Pancreas (tissue), 10 donors: ENCODE measurements around the gene FASTKD3. TPM values are rescaled to one million over a fixed set of nuclear protein-coding genes. Genes with fewer than 3 reads are reported as not detected.

Source experiments
- ATAC-seq, 4 donors: fragments of 200-7000 bp; cut with Tn5 transposase; one replicate each; pipeline versions ENCODE4 v1.8.0 to v1.9.1; 2020; ENCODE audit warnings: mild to moderate bottlenecking in 4 of 4, moderate library complexity in 4 of 4
- DNase-seq, 6 donors: peaks; one replicate each; pipeline ENCODE4 v3.0.0-alpha.2; 2020
- FAIRE-seq: peaks from 2 replicates; lab custom pipeline; 2012; peaks lifted over from hg19 to GRCh38; lab: Jason Lieb, UNC
- H3K27ac ChIP-seq, 4 donors: fragments of 200-600 bp; sonication (generic); 1 replicate in 3 of 4; 2 replicates in 1 of 4; pipeline versions ENCODE4 v1.5.0 to v1.8.0; 2020
- H3K27me3 ChIP-seq, 4 donors: fragments of 200-600 bp; one replicate each; pipeline ENCODE4 v1.8.0; 2021
- H3K36me3 ChIP-seq, 3 donors: fragments of 200-600 bp; sonication (generic) in 1 of 3; one replicate each; pipeline versions ENCODE4 v1.5.0 to v1.8.0; 2020 to 2021
- H3K4me1 ChIP-seq, 3 donors: fragments of 200-600 bp; one replicate each; pipeline ENCODE4 v1.8.0; 2021
- H3K4me3 ChIP-seq, 4 donors: fragments of 200-600 bp; sonication (generic) in 2 of 4; one replicate each; pipeline versions ENCODE4 v1.5.0 to v1.8.0; 2020 to 2021
- H3K9me3 ChIP-seq, 4 donors: fragments of 200-600 bp; one replicate each; pipeline ENCODE4 v1.8.0; 2021
- CTCF ChIP-seq, 4 donors: fragments of 200-600 bp; sonication (generic) in 3 of 4; IDR thresholded peaks; one replicate each; pipeline versions ENCODE4 v1.5.0 to v1.8.0; 2021; ENCODE audit warnings: antibody characterized with exemption in 4 of 4
- WGBS, 2 donors: extraction: QIAGEN DNeasy Blood & Tissue Kit; methylation state at CpG; one replicate each; pipeline ENCODE4 v1.1.7; 2013; 5-methylcytosine and 5-hydroxymethylcytosine counted together
- intact Hi-C, 3 donors: fragments of 100-400 bp; cut with DNase I; formaldehyde crosslinking; loops; one replicate each; pipeline versions ENCODE4 v1.11.1 to v1.14.2; 2022
- polyA plus RNA-seq, 2 donors: library from polyadenylated mRNA; stranded (reverse); fragments of 200-250 nt; gene quantifications; one replicate each; pipeline ENCODE4 v1.2.3, GENCODE V29; 2013
- total RNA-seq, 6 donors: library from RNA; stranded (reverse); fragmentation: NEBNext Ultra II Directional in 4 of 6; extraction: Animal tissue kit (Norgen Biotek cat#: 25700) in 4 of 6; gene quantifications; one replicate each; pipeline versions ENCODE4 v1.2.1 to v1.2.4, GENCODE V29; 2021 to 2023
- donor health status: healthy with polysubstance abuse.
- donor health status: DM: no; HTN: no; CAD: no; lungs with moderate emphysema.
- donor health status: DM: no; HTN: no; CAD: no.
- donor health status: control.
- donor health status: control.
- donor health status: Bipolar disorder and iron deficiency.
- donor health status: DM: yes; HTN: yes; CAD: no.
- donor health status: DM: no; HTN: no; CAD: no.
- donor health status: DM: no; HTN: no; CAD: no.
- donor health status: DM: yes; HTN: yes; CAD: no.

The FASTKD3 gene
- total and polyA plus RNA-seq, 8 donors = 1.8 to 10.3 (median 3.3) TPM

GRCh38 chr5:7849681-7850394 lies 19.0 kb downstream of the FASTKD3 start:
- Histone ChIP-seq H3K9me3 (no peaks in the 10 kb centered on the region), H3K36me3 (no peaks in the 10 kb centered on the region), H3K27ac (no peak overlapping the region), H3K4me3 (peak overlapping the region in 3 of 4 donors; percentile 8 to 70 (median 58)), H3K27me3 (no peaks in the 10 kb centered on the region), H3K4me1 (peaks cover 11 to 14% (median 13%) of the 10 kb centered on the region in 3 donors)
- intact Hi-C loops = no loop called here
- ATAC-seq = peak in 1 of 4 donors; percentile 11
- TF ChIP-seq CTCF (IDR thresholded peaks at IDR 0.05) = no peak
- no peak for FAIRE-seq
- peak in 4 of 6 donors; percentile 16 to 88 (median 58) for DNase-seq
- 39 to 42% methylated on average over 44 of the region's 44 CpGs for WGBS, 2 donors

GRCh38 chr5:7848296-7848695 lies 20.5 kb downstream of the FASTKD3 start:
- FAIRE-seq (no peak), DNase-seq (no peak), ATAC-seq (no peak)
- H3K4me3 ChIP-seq = no peak overlapping the region
- H3K4me1 ChIP-seq = peaks cover 11 to 14% (median 13%) of the 10 kb centered on the region in 3 donors
- intact Hi-C loops = no loop called here
- H3K27me3 ChIP-seq = no peaks in the 10 kb centered on the region
- no peak overlapping the region for H3K27ac ChIP-seq
- H3K36me3 ChIP-seq = no peaks in the 10 kb centered on the region
- WGBS, 2 donors = 85 to 87% methylated on average over 2 of the region's 2 CpGs
- no peak for TF ChIP-seq CTCF (IDR thresholded peaks at IDR 0.05)
- H3K9me3 ChIP-seq = no peaks in the 10 kb centered on the region

- ATAC-seq (no peak), DNase-seq (peak in 1 of 6 donors; percentile 33), FAIRE-seq (no peak)
- peaks cover 0 to 4% (median 0%) of the 10 kb centered on the region in 3 donors for H3K4me1 ChIP-seq
- no peaks in the 10 kb centered on the region for H3K27me3 ChIP-seq
- H3K27ac ChIP-seq = no peak overlapping the region
- intact Hi-C loops = no loop called here
- no peaks in the 10 kb centered on the region for H3K36me3 ChIP-seq
- WGBS, 2 donors = 71 to 79% methylated on average over 5 of the region's 5 CpGs
- no peak overlapping the region for H3K4me3 ChIP-seq
- H3K9me3 ChIP-seq = no peaks in the 10 kb centered on the region
- TF ChIP-seq CTCF (IDR thresholded peaks at IDR 0.05) = no peak
Observed at GRCh38 chr5:7846327-7846726, 22.5 kb downstream of the FASTKD3 start.

- FAIRE-seq (no peak), DNase-seq (no peak), ATAC-seq (no peak)
- H3K27ac ChIP-seq = no peak overlapping the region
- H3K4me1 ChIP-seq = no peaks in the 10 kb centered on the region
- H3K36me3 ChIP-seq = no peaks in the 10 kb centered on the region
- H3K4me3 ChIP-seq = no peak overlapping the region
- H3K27me3 ChIP-seq = no peaks in the 10 kb centered on the region
- WGBS, 2 donors = 90 to 96% methylated on average over 7 of the region's 7 CpGs
- intact Hi-C loops = no loop called here
- H3K9me3 ChIP-seq = no peaks in the 10 kb centered on the region
- TF ChIP-seq CTCF (IDR thresholded peaks at IDR 0.05) = no peak
Observed at GRCh38 chr5:7845557-7845956, 23.3 kb downstream of the FASTKD3 start.

- H3K9me3 ChIP-seq = no peaks in the 10 kb centered on the region
- H3K4me3 ChIP-seq = no peak overlapping the region
- H3K27ac ChIP-seq = no peak overlapping the region
- H3K4me1 ChIP-seq = no peaks in the 10 kb centered on the region
- ATAC-seq (no peak), DNase-seq (no peak), FAIRE-seq (no peak)
- no peaks in the 10 kb centered on the region for H3K36me3 ChIP-seq
- no peaks in the 10 kb centered on the region for H3K27me3 ChIP-seq
- intact Hi-C loops = no loop called here
- no peak for TF ChIP-seq CTCF (IDR thresholded peaks at IDR 0.05)
Observed at GRCh38 chr5:7844901-7845300, 23.9 kb downstream of the FASTKD3 start.
